Measurements from ENCODE around the gene PLD5.
"Not testable (repeated sequence)": the region's sequence is repeated elsewhere in the genome, so short reads cannot be mapped to it uniquely, and the experiment has no call there.

Gene PLD5

GRCh38 chr1:242210316-242210715, 314.2 kb downstream of the PLD5 start:
- not testable (repeated sequence) for H3K4me1 Mint-ChIP-seq (ENCODE audit: low read depth); DNase-seq; H3K4me3 Mint-ChIP-seq; H3K27ac Mint-ChIP-seq; H3K36me3 Mint-ChIP-seq (ENCODE audit: low read depth); H3K9me3 Mint-ChIP-seq
- peaks cover 14% of the 10 kb centered on the region for H3K27me3 Mint-ChIP-seq

- peaks cover 14% of the 10 kb centered on the region for H3K27me3 Mint-ChIP-seq
- DNase-seq = no peak
- no peaks in the 10 kb centered on the region for H3K36me3 Mint-ChIP-seq (ENCODE audit: low read depth)
- no peak overlapping the region for H3K27ac Mint-ChIP-seq
- H3K4me3 Mint-ChIP-seq = no peak overlapping the region
- H3K4me1 Mint-ChIP-seq (ENCODE audit: low read depth) = no peaks in the 10 kb centered on the region
- H3K9me3 Mint-ChIP-seq = no peaks in the 10 kb centered on the region
Observed at GRCh38 chr1:242209063-242209462, 315.4 kb downstream of the PLD5 start.

GRCh38 chr1:242208021-242208420, 316.5 kb downstream of the PLD5 start:
- Mint-ChIP-seq H3K4me3 (no peak overlapping the region), H3K27ac (no peak overlapping the region), H3K9me3 (no peaks in the 10 kb centered on the region), H3K27me3 (peaks cover 14% of the 10 kb centered on the region), H3K36me3 (ENCODE audit: low read depth) (no peaks in the 10 kb centered on the region), H3K4me1 (ENCODE audit: low read depth) (no peaks in the 10 kb centered on the region)
- DNase-seq = no peak

GRCh38 chr1:242206994-242207393, 317.5 kb downstream of the PLD5 start:
- Mint-ChIP-seq H3K36me3 (ENCODE audit: low read depth) (no peaks in the 10 kb centered on the region), H3K27me3 (peaks cover 14% of the 10 kb centered on the region), H3K4me3 (no peak overlapping the region), H3K27ac (no peak overlapping the region), H3K4me1 (ENCODE audit: low read depth) (no peaks in the 10 kb centered on the region), H3K9me3 (no peaks in the 10 kb centered on the region)
- DNase-seq = no peak

- DNase-seq = no peak
- no peak overlapping the region for H3K4me3 Mint-ChIP-seq
- no peaks in the 10 kb centered on the region for H3K9me3 Mint-ChIP-seq
- H3K36me3 Mint-ChIP-seq (ENCODE audit: low read depth) = no peaks in the 10 kb centered on the region
- no peak overlapping the region for H3K27ac Mint-ChIP-seq
- H3K4me1 Mint-ChIP-seq (ENCODE audit: low read depth) = no peaks in the 10 kb centered on the region
- H3K27me3 Mint-ChIP-seq = peaks cover 14% of the 10 kb centered on the region
Observed at GRCh38 chr1:242205622-242206489, 318.6 kb downstream of the PLD5 start.

- Mint-ChIP-seq H3K27ac (no peak overlapping the region), H3K27me3 (peaks cover 4% of the 10 kb centered on the region), H3K9me3 (no peaks in the 10 kb centered on the region), H3K4me3 (no peak overlapping the region), H3K4me1 (ENCODE audit: low read depth) (no peaks in the 10 kb centered on the region), H3K36me3 (ENCODE audit: low read depth) (no peaks in the 10 kb centered on the region)
- no peak for DNase-seq
Observed at GRCh38 chr1:242203262-242203661, 321.2 kb downstream of the PLD5 start.

GRCh38 chr1:242201090-242201489, 323.4 kb downstream of the PLD5 start:
- Mint-ChIP-seq H3K27ac (no peak overlapping the region), H3K4me3 (no peak overlapping the region), H3K27me3 (no peaks in the 10 kb centered on the region), H3K9me3 (no peaks in the 10 kb centered on the region), H3K4me1 (ENCODE audit: low read depth) (no peaks in the 10 kb centered on the region), H3K36me3 (ENCODE audit: low read depth) (no peaks in the 10 kb centered on the region)
- no peak for DNase-seq

GRCh38 chr1:242199776-242200458, 324.6 kb downstream of the PLD5 start:
- H3K36me3 Mint-ChIP-seq (ENCODE audit: low read depth) = no peaks in the 10 kb centered on the region
- no peaks in the 10 kb centered on the region for H3K4me1 Mint-ChIP-seq (ENCODE audit: low read depth)
- H3K4me3 Mint-ChIP-seq = no peak overlapping the region
- DNase-seq = no peak
- H3K9me3 Mint-ChIP-seq = no peaks in the 10 kb centered on the region
- no peak overlapping the region for H3K27ac Mint-ChIP-seq
- H3K27me3 Mint-ChIP-seq = no peaks in the 10 kb centered on the region

GRCh38 chr1:242197907-242198820, 326.3 kb downstream of the PLD5 start:
- Mint-ChIP-seq H3K36me3 (ENCODE audit: low read depth) (no peaks in the 10 kb centered on the region), H3K27me3 (no peaks in the 10 kb centered on the region), H3K27ac (no peak overlapping the region), H3K4me3 (no peak overlapping the region), H3K4me1 (ENCODE audit: low read depth) (no peaks in the 10 kb centered on the region), H3K9me3 (no peaks in the 10 kb centered on the region)
- no peak for DNase-seq

GRCh38 chr1:242196914-242197313, 327.6 kb downstream of the PLD5 start:
- H3K4me1 Mint-ChIP-seq (ENCODE audit: low read depth) = no peaks in the 10 kb centered on the region

GRCh38 chr1:242196101-242196500, 328.4 kb downstream of the PLD5 start:
- no peak for DNase-seq
- no peaks in the 10 kb centered on the region for H3K9me3 Mint-ChIP-seq
- H3K4me3 Mint-ChIP-seq = no peak overlapping the region
- no peaks in the 10 kb centered on the region for H3K27me3 Mint-ChIP-seq
- no peak overlapping the region for H3K27ac Mint-ChIP-seq
- H3K4me1 Mint-ChIP-seq (ENCODE audit: low read depth) = no peaks in the 10 kb centered on the region
- no peaks in the 10 kb centered on the region for H3K36me3 Mint-ChIP-seq (ENCODE audit: low read depth)

More at GRCh38 chr1:242196914-242197313, 327.6 kb downstream of the PLD5 start:
- no peak for DNase-seq
- Mint-ChIP-seq H3K27me3 (no peaks in the 10 kb centered on the region), H3K27ac (no peak overlapping the region), H3K4me3 (no peak overlapping the region), H3K36me3 (ENCODE audit: low read depth) (no peaks in the 10 kb centered on the region), H3K9me3 (no peaks in the 10 kb centered on the region)

- Mint-ChIP-seq H3K9me3 (no peaks in the 10 kb centered on the region), H3K4me1 (ENCODE audit: low read depth) (no peaks in the 10 kb centered on the region), H3K36me3 (ENCODE audit: low read depth) (no peaks in the 10 kb centered on the region), H3K4me3 (no peak overlapping the region), H3K27ac (no peak overlapping the region), H3K27me3 (no peaks in the 10 kb centered on the region)
- no peak for DNase-seq
Observed at GRCh38 chr1:242189591-242189990, 334.9 kb downstream of the PLD5 start.

- no peak overlapping the region for H3K4me3 Mint-ChIP-seq
- no peak for DNase-seq
- no peaks in the 10 kb centered on the region for H3K9me3 Mint-ChIP-seq
- no peaks in the 10 kb centered on the region for H3K36me3 Mint-ChIP-seq (ENCODE audit: low read depth)
- no peaks in the 10 kb centered on the region for H3K27me3 Mint-ChIP-seq
- H3K4me1 Mint-ChIP-seq (ENCODE audit: low read depth) = no peaks in the 10 kb centered on the region
- no peak overlapping the region for H3K27ac Mint-ChIP-seq
Observed at GRCh38 chr1:242187816-242188215, 336.7 kb downstream of the PLD5 start.

GRCh38 chr1:242187171-242187570, 337.3 kb downstream of the PLD5 start:
- no peaks in the 10 kb centered on the region for H3K27me3 Mint-ChIP-seq
- DNase-seq = no peak
- no peaks in the 10 kb centered on the region for H3K9me3 Mint-ChIP-seq
- H3K4me3 Mint-ChIP-seq = no peak overlapping the region
- no peak overlapping the region for H3K27ac Mint-ChIP-seq
- H3K36me3 Mint-ChIP-seq (ENCODE audit: low read depth) = no peaks in the 10 kb centered on the region
- H3K4me1 Mint-ChIP-seq (ENCODE audit: low read depth) = no peaks in the 10 kb centered on the region

All from activated T-cell treated with anti-CD3 and anti-CD28 coated beads, Interleukin-2, amount 50 U/mL, for 24 hours (primary cell).